ENCODE data around the gene PRSS53.

The PRSS53 gene

GRCh38 chr16:31043352-31043751 lies 45.4 kb downstream of the PRSS53 start:
- no peak for DNase-seq (ENCODE audit: low spot score)

GRCh38 chr16:31042866-31043265 lies 45.9 kb downstream of the PRSS53 start:
- DNase-seq (ENCODE audit: low spot score): no peak

- DNase-seq (ENCODE audit: low spot score): no peak
Observed at GRCh38 chr16:31038993-31039392, 49.8 kb downstream of the PRSS53 start.

GRCh38 chr16:31036691-31037090 lies 52.1 kb downstream of the PRSS53 start:
- DNase-seq (ENCODE audit: low spot score): no peak

- peak; percentile 100 for DNase-seq (ENCODE audit: low spot score)
Observed at GRCh38 chr16:31033709-31034492, 54.8 kb downstream of the PRSS53 start.
